ENCODE data around the gene FOXK2.

Gene FOXK2

DNA sequence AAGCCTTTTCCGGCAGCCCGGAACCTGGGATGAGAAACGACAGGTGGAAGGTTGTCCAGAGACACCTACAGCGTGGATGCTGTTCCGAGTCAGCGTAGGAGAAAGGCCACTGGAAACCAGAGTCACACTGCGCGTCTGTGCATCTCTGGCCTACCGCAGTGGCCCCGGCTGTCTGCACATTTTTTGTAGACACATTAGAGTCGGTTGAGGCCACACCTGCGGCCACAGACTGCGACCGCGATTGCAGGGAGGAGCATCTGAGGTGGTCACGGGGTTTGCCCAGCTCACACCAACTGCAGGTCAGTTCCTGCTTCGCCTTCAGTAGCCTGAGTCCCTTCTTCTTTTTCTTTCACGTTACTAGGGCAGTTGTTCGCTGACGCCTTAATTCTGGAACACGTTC is 76.4 kb downstream of the FOXK2 start:
- Histone ChIP-seq H3K27me3 (ENCODE audit: insufficient read depth, low read length, poor library complexity) (no peaks in the 10 kb centered on the region), H3K36me3 (ENCODE audit: control insufficient read depth, insufficient read depth, low read length) (peaks cover 3% of the 10 kb centered on the region), H3K4me3 (ENCODE audit: low read length) (no peak overlapping the region), H3K9ac (ENCODE audit: low read length) (no peak overlapping the region), H3K4me2 (ENCODE audit: low read length) (no peak overlapping the region), H2AK5ac (ENCODE audit: low read length) (no peak overlapping the region), H2BK120ac (ENCODE audit: low read depth, low read length) (no peak overlapping the region), H3K79me2 (ENCODE audit: control insufficient read depth, insufficient read depth, low read length) (peaks cover 4% of the 10 kb centered on the region), H4K5ac (ENCODE audit: low read length) (no peak overlapping the region), H2BK15ac (replicated peaks; ENCODE audit: low read depth) (no peak overlapping the region), H3K79me1 (ENCODE audit: low read length) (peaks cover 8% of the 10 kb centered on the region), H4K8ac (ENCODE audit: low read depth, low read length) (no peak overlapping the region), H3K4ac (ENCODE audit: low read depth, low read length) (no peak overlapping the region), H3K18ac (ENCODE audit: low read length) (no peak overlapping the region), H3K27ac (ENCODE audit: low read depth, low read length) (no peak overlapping the region), H3K4me1 (ENCODE audit: control insufficient read depth, low read depth, low read length) (peaks cover 2% of the 10 kb centered on the region), H3K56ac (ENCODE audit: low read length) (no peak overlapping the region), H2BK5ac (ENCODE audit: low read length) (no peak overlapping the region), H3K23ac (ENCODE audit: low read length) (no peak overlapping the region)
- no peak for DNase-seq
- no CpG with 5 or more reads among the region's 21 CpGs for WGBS (ENCODE audit: extremely low coverage, insufficient coverage, low lambda C conversion rate)

DNA sequence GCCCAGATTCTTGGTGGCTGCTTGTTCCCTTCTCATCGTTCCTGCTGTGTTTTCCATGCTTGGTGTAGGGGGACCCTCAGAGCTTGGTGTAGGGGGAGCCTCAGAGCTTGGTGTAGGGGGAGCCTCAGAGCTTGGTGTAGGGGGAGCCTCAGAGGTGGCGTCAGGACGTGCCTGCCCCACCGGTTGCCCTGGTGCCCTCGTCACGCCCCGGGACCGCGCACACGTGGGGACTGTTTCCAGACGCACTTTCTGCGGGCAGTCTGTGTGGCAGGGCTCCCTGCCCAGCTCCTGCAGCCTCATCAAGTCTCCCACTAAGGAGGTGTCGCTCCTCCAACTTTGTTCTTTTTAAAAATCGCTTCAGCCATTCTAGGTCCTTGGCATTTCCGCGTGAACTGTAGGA is 76.8 kb downstream of the FOXK2 start:
- H2BK15ac ChIP-seq (replicated peaks; ENCODE audit: low read depth), result no peak overlapping the region
- H3K4me1 ChIP-seq (ENCODE audit: control insufficient read depth, low read depth, low read length), result peaks cover 2% of the 10 kb centered on the region
- no peak overlapping the region for H2BK5ac ChIP-seq (ENCODE audit: low read length)
- H3K79me2 ChIP-seq (ENCODE audit: control insufficient read depth, insufficient read depth, low read length), result peaks cover 4% of the 10 kb centered on the region
- H3K4ac ChIP-seq (ENCODE audit: low read depth, low read length), result no peak overlapping the region
- H2BK120ac ChIP-seq (ENCODE audit: low read depth, low read length), result no peak overlapping the region
- no peak overlapping the region for H3K56ac ChIP-seq (ENCODE audit: low read length)
- no peak for DNase-seq
- H3K9ac ChIP-seq (ENCODE audit: low read length), result no peak overlapping the region
- no peaks in the 10 kb centered on the region for H3K27me3 ChIP-seq (ENCODE audit: insufficient read depth, low read length, poor library complexity)
- no peak overlapping the region for H3K18ac ChIP-seq (ENCODE audit: low read length)
- no peak overlapping the region for H4K5ac ChIP-seq (ENCODE audit: low read length)
- H3K23ac ChIP-seq (ENCODE audit: low read length), result no peak overlapping the region
- H3K4me3 ChIP-seq (ENCODE audit: low read length), result no peak overlapping the region
- H3K36me3 ChIP-seq (ENCODE audit: control insufficient read depth, insufficient read depth, low read length), result peaks cover 3% of the 10 kb centered on the region
- H3K4me2 ChIP-seq (ENCODE audit: low read length), result no peak overlapping the region
- H3K79me1 ChIP-seq (ENCODE audit: low read length), result peaks cover 8% of the 10 kb centered on the region
- no CpG with 5 or more reads among the region's 16 CpGs for WGBS (ENCODE audit: extremely low coverage, insufficient coverage, low lambda C conversion rate)
- H3K27ac ChIP-seq (ENCODE audit: low read depth, low read length), result no peak overlapping the region
- H2AK5ac ChIP-seq (ENCODE audit: low read length), result no peak overlapping the region
- H4K8ac ChIP-seq (ENCODE audit: low read depth, low read length), result no peak overlapping the region

DNA sequence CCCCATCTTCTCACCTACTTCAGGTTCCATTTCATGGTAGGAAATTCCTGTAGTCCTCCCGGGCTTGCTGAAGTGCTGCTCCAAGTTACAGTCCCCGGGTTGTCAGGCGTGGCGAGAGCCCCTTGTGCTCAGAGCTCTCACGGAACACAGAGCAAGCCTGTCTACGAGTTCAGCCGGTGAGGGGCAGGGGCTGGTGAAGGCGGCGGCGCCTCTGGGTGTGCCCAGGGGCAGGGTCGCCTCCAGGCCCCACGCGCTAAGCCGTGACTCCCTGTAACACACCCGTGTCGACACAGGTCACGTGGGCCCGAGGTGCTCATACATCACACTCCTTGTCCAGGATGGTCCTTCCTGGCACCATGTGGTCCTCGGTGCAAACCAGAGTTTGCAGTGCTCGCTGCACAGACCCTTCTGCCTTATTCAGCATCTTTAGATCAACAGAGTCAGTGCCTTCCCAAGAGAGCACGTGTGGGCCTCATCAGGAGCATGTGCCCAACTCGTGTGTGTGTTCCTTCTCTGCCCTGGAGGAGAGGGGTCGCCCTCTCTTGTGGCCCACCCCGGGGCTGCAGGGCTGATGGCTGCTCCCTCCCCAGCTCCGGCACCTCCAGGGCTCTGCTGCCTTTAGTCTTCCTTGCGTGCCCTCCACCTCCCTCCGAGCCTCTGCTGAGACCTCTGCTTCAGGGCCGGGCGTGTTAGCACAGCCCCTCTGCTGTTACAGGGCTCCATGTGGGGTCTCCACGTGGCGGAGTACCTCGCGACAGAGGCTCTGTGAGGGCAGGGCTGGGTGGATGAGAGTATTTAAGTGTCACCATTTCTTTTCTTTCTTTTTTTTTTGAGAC is 77.5 kb downstream of the FOXK2 start:
- H3K4me2 ChIP-seq (ENCODE audit: low read length), result no peak overlapping the region
- H2AK5ac ChIP-seq (ENCODE audit: low read length), result no peak overlapping the region
- no CpG with 5 or more reads among the region's 33 CpGs for WGBS (ENCODE audit: extremely low coverage, insufficient coverage, low lambda C conversion rate)
- H3K4me3 ChIP-seq (ENCODE audit: low read length), result no peak overlapping the region
- peaks cover 2% of the 10 kb centered on the region for H3K4me1 ChIP-seq (ENCODE audit: control insufficient read depth, low read depth, low read length)
- no peaks in the 10 kb centered on the region for H3K27me3 ChIP-seq (ENCODE audit: insufficient read depth, low read length, poor library complexity)
- no peak overlapping the region for H3K23ac ChIP-seq (ENCODE audit: low read length)
- H4K5ac ChIP-seq (ENCODE audit: low read length), result no peak overlapping the region
- H2BK120ac ChIP-seq (ENCODE audit: low read depth, low read length), result no peak overlapping the region
- no peak overlapping the region for H4K8ac ChIP-seq (ENCODE audit: low read depth, low read length)
- H3K79me2 ChIP-seq (ENCODE audit: control insufficient read depth, insufficient read depth, low read length), result peaks cover 4% of the 10 kb centered on the region
- no peak overlapping the region for H3K4ac ChIP-seq (ENCODE audit: low read depth, low read length)
- H3K9ac ChIP-seq (ENCODE audit: low read length), result no peak overlapping the region
- H3K18ac ChIP-seq (ENCODE audit: low read length), result no peak overlapping the region
- H3K79me1 ChIP-seq (ENCODE audit: low read length), result peaks cover 8% of the 10 kb centered on the region
- no peak overlapping the region for H3K56ac ChIP-seq (ENCODE audit: low read length)
- H2BK5ac ChIP-seq (ENCODE audit: low read length), result no peak overlapping the region
- peaks cover 4% of the 10 kb centered on the region for H3K36me3 ChIP-seq (ENCODE audit: control insufficient read depth, insufficient read depth, low read length)
- H3K27ac ChIP-seq (ENCODE audit: low read depth, low read length), result no peak overlapping the region
- no peak overlapping the region for H2BK15ac ChIP-seq (replicated peaks; ENCODE audit: low read depth)
- no peak for DNase-seq

DNA sequence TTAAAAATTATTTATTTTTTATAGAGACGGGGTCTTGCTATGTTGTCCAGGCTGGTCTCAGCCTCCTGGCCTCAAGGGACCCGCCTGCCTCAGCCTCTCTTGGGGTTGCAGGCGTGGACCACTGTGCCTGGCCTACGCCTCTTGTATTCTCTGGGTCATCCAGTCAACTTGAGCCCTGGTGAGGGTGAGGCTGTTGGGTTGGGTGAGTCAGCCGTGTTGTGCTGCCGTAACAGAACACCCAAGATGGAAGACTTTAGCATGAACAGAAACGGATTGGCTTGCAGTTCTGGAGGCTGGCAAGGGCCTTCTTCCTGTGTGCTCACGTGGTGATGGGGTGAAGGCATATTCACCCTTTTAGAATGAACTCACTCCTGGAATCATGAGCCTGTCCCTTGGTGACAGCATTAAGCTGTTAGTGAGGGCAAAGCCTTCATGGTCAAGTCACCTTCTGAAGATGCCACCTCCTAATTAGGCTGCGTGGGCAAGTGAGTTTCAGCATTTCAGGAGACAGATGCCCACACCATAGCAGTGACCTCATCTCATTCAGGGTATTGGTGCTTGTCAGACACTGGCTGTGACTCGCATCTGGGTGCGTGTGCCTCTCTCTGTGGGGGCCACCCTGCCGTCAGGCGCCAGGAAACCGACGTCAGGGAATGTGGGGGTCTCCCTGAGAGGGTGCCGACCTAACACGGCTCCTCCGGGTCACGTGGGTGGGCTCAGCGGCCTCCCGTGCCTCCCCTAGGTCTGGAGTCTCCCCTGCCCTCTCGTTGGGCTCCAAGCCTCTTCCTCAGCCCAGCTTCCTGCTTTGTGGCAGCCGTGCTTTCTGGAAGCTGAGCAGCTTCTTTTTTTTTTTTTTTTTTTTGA is 79.0 kb downstream of the FOXK2 start:
- Histone ChIP-seq H2BK120ac (ENCODE audit: low read depth, low read length) (no peak overlapping the region), H3K27ac (ENCODE audit: low read depth, low read length) (no peak overlapping the region), H3K9ac (ENCODE audit: low read length) (no peak overlapping the region), H3K79me1 (ENCODE audit: low read length) (peaks cover 10% of the 10 kb centered on the region), H2AK5ac (ENCODE audit: low read length) (no peak overlapping the region), H2BK5ac (ENCODE audit: low read length) (no peak overlapping the region), H3K4me2 (ENCODE audit: low read length) (no peak overlapping the region), H3K23ac (ENCODE audit: low read length) (no peak overlapping the region), H4K8ac (ENCODE audit: low read depth, low read length) (no peak overlapping the region), H4K5ac (ENCODE audit: low read length) (no peak overlapping the region), H3K36me3 (ENCODE audit: control insufficient read depth, insufficient read depth, low read length) (peaks cover 5% of the 10 kb centered on the region), H2BK15ac (replicated peaks; ENCODE audit: low read depth) (no peak overlapping the region), H3K18ac (ENCODE audit: low read length) (no peak overlapping the region), H3K4me3 (ENCODE audit: low read length) (no peak overlapping the region), H3K56ac (ENCODE audit: low read length) (no peak overlapping the region), H3K27me3 (ENCODE audit: insufficient read depth, low read length, poor library complexity) (no peaks in the 10 kb centered on the region), H3K4ac (ENCODE audit: low read depth, low read length) (no peak overlapping the region), H3K79me2 (ENCODE audit: control insufficient read depth, insufficient read depth, low read length) (peaks cover 4% of the 10 kb centered on the region), H3K4me1 (ENCODE audit: control insufficient read depth, low read depth, low read length) (peaks cover 2% of the 10 kb centered on the region)
- WGBS (ENCODE audit: extremely low coverage, insufficient coverage, low lambda C conversion rate), result no CpG with 5 or more reads among the region's 23 CpGs
- DNase-seq, result no peak

DNA sequence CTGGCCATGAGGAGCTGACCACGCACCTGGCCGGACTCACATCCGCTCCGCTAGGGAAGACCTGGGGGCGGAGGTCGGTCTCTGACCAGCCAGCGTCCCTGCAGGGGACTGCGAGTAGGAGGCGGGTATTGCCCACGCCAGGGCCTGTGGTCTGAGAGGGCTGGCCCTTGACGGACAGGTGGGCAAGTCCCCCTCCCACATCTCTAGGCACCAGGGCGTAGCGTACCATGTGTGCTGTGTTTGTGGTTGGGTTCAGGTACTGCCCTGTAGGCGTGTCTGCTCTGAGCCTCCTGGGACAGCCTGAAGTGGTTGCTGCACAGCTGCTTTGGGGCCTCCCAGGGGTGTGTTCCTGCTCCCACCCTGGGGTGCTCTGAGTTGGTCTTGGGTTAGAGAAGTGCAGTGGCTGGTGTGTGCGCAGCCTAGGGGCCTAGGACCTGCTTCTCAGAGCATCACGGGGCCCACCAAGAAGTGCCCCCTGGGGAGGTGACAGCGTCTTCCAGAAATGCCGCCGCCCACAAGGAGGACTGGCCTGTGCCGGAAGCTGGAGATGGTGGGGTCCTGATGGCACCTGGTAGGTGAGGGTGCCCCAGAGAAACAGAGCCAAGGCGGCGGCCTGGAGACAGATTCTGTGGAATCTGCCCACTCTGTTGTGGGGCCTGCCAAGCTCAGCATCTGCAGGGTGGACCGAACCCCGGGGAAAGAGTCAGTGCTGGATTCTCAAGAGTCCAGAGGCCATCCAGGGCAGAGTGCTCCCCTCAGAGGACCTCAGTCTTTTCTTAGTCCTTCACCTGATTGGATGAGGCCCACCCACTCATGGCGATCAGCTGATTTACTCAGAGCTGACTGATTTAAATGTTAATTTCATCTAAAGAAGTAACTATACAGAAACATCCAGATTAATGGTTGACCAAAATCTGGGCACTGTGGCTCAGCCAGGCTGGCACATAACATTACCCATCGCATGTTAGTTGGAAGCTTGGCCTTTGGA is 80.4 kb downstream of the FOXK2 start:
- no peak for DNase-seq
- Histone ChIP-seq H3K79me1 (ENCODE audit: low read length) (peaks cover 5% of the 10 kb centered on the region), H3K18ac (ENCODE audit: low read length) (no peak overlapping the region), H3K79me2 (ENCODE audit: control insufficient read depth, insufficient read depth, low read length) (no peaks in the 10 kb centered on the region), H4K8ac (ENCODE audit: low read depth, low read length) (no peak overlapping the region), H3K4me3 (ENCODE audit: low read length) (no peak overlapping the region), H2BK120ac (ENCODE audit: low read depth, low read length) (no peak overlapping the region), H3K23ac (ENCODE audit: low read length) (no peak overlapping the region), H2AK5ac (ENCODE audit: low read length) (no peak overlapping the region), H3K36me3 (ENCODE audit: control insufficient read depth, insufficient read depth, low read length) (peaks cover 11% of the 10 kb centered on the region), H4K5ac (ENCODE audit: low read length) (no peak overlapping the region), H3K27ac (ENCODE audit: low read depth, low read length) (no peak overlapping the region), H2BK5ac (ENCODE audit: low read length) (no peak overlapping the region), H3K4me2 (ENCODE audit: low read length) (no peak overlapping the region), H2BK15ac (replicated peaks; ENCODE audit: low read depth) (no peak overlapping the region), H3K4ac (ENCODE audit: low read depth, low read length) (no peak overlapping the region), H3K56ac (ENCODE audit: low read length) (no peak overlapping the region), H3K27me3 (ENCODE audit: insufficient read depth, low read length, poor library complexity) (no peaks in the 10 kb centered on the region), H3K9ac (ENCODE audit: low read length) (no peak overlapping the region), H3K4me1 (ENCODE audit: control insufficient read depth, low read depth, low read length) (no peaks in the 10 kb centered on the region)
- WGBS (ENCODE audit: extremely low coverage, insufficient coverage, low lambda C conversion rate), result no CpG with 5 or more reads among the region's 26 CpGs

Measured in mesendoderm (in vitro differentiated cells).